Upper lobe of left lung (tissue), 6 donors: ENCODE results near the gene SNX5. TPM values are rescaled to one million over a fixed set of nuclear protein-coding genes. Genes with fewer than 3 reads are reported as not detected.

Experiments used
- ATAC-seq, 2 donors: fragments of 200-7000 bp; cut with Tn5 transposase; one replicate each; pipeline ENCODE4 v1.9.1; 2022; ENCODE audit warnings: mild to moderate bottlenecking in 2 of 2, moderate library complexity in 2 of 2; ENCODE audit not compliant: low FRiP score in 2 of 2
- DNase-seq, 2 donors: peaks; one replicate each; pipeline ENCODE4 v3.0.0-alpha.2; 2019 to 2020
- H3K27ac ChIP-seq, 4 donors: fragments of 200-600 bp; sonication (generic); one replicate each; pipeline ENCODE4 v1.5.1; 2016 to 2019
- H3K27me3 ChIP-seq, 4 donors: fragments of 200-600 bp; sonication (generic); one replicate each; pipeline ENCODE4 v1.5.1; 2017 to 2019
- H3K36me3 ChIP-seq, 4 donors: fragments of 200-600 bp; sonication (generic); one replicate each; pipeline ENCODE4 v1.5.1; 2016 to 2019
- H3K4me1 ChIP-seq, 4 donors: fragments of 200-600 bp; sonication (generic); one replicate each; pipeline ENCODE4 v1.5.1; 2018 to 2019
- H3K4me3 ChIP-seq, 4 donors: fragments of 200-600 bp; sonication (generic); one replicate each; pipeline ENCODE4 v1.5.1; 2017 to 2019; ENCODE audit warnings: mild to moderate bottlenecking in 2 of 4, moderate library complexity in 1 of 4
- H3K9me3 ChIP-seq, 4 donors: fragments of 200-600 bp; sonication (generic); one replicate each; pipeline ENCODE4 v1.5.1; 2018 to 2019
- CTCF ChIP-seq, 6 experiments: fragments of 450-650 bp in 4 of 6; fragments of 200-600 bp in 2 of 6; sonication (generic) in 2 of 6; IDR thresholded peaks; one replicate each; pipeline ENCODE4 v1.5.1; 2016 to 2019; ENCODE audit warnings: antibody characterized with exemption in 6 of 6
- EP300 ChIP-seq, 4 donors: sonication (generic); formaldehyde crosslinking; IDR thresholded peaks; one replicate each; pipeline ENCODE4 v1.5.1; 2017; ENCODE audit warnings: antibody characterized with exemption in 4 of 4, control low read depth in 2 of 4
- POLR2A ChIP-seq, 4 donors: fragments of 450-650 bp; IDR thresholded peaks; one replicate each; pipeline ENCODE4 v1.5.1; 2016 to 2017; ENCODE audit warnings: antibody characterized with exemption in 4 of 4, mild to moderate bottlenecking in 2 of 4
- POLR2AphosphoS5 ChIP-seq, 2 donors: sonication (generic); formaldehyde crosslinking; IDR thresholded peaks; one replicate each; pipeline ENCODE4 v1.5.1; 2017; ENCODE audit warnings: antibody characterized with exemption in 2 of 2
- WGBS, 2 donors: methylation state at CpG; one replicate each; pipeline ENCODE4 v1.1.5; 2017 to 2018; 5-methylcytosine and 5-hydroxymethylcytosine counted together
- total RNA-seq, 6 donors: library from RNA; depleted of rRNA in 4 of 6; stranded (reverse); fragments of >200 nt in 4 of 6; gene quantifications; one replicate each; pipeline versions ENCODE4 v1.1.0 to v1.2.1, GENCODE V29; 2016 to 2021
- donor health status: DM: no; HTN: no; CAD: no; lungs with moderate emphysema.
- donor health status: DM: no; HTN: yes; CAD: no; lungs with severe emphysema.

SNX5 gene
- total RNA-seq, 6 donors from 2014 or later, result 72.0 to 177 (median 111) TPM

DNA sequence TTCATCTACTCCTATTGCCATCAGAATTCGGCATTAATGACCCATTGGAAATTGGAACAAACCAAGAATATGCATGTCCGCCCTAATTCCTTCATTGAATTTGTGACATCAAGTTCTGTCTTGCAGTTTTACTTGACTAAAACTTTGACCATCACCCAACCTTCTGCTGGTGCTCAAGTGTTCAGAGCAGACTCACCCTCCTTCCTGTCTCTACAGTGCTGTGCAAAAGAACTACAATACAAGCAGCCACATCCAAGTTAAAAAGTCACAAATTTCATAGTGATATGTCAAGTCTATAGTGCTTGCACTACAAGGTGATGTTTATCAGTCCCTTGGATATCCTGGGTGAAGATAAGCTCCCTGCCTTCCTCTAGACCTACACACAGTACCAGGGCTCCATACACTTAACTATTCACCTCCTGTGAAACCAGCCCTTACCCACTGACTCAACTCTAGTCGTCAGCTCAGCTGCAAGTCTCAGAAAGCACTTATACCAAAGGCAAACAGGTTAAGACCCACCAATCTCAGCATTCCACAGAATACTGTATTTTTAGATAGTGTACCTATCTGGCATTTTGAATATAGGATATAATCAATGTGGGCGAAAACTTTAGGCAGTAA is 23.6 kb downstream of the SNX5 start:
- no peaks in the 10 kb centered on the region for H3K9me3 ChIP-seq
- H3K36me3 ChIP-seq, result peaks cover 31 to 95% (median 77%) of the 10 kb centered on the region in 4 donors
- no peak overlapping the region for H3K4me3 ChIP-seq
- DNase-seq, result no peak
- no peak for ATAC-seq
- 94 to 96% methylated on average over 4 of the region's 4 CpGs for WGBS, 2 donors
- peaks cover 0 to 1% (median 0%) of the 10 kb centered on the region in 4 donors for H3K4me1 ChIP-seq
- H3K27me3 ChIP-seq, result no peaks in the 10 kb centered on the region
- H3K27ac ChIP-seq, result no peak overlapping the region
- no peak for TF ChIP-seq POLR2A (IDR thresholded peaks at IDR 0.05)
- no peak for TF ChIP-seq POLR2AphosphoS5 (IDR thresholded peaks at IDR 0.05)
- TF ChIP-seq CTCF (IDR thresholded peaks at IDR 0.05), result no peak
- no peak for TF ChIP-seq EP300 (IDR thresholded peaks at IDR 0.05)

GRCh38 chr20:17943343-17943742 is 25.3 kb downstream of the SNX5 start:
- no peak for ATAC-seq
- no peak for DNase-seq
- Histone ChIP-seq H3K27ac (no peak overlapping the region), H3K27me3 (no peaks in the 10 kb centered on the region), H3K9me3 (no peaks in the 10 kb centered on the region), H3K4me1 (peaks cover 11 to 16% (median 14%) of the 10 kb centered on the region in 4 donors), H3K4me3 (no peak overlapping the region), H3K36me3 (peaks cover 20 to 78% (median 61%) of the 10 kb centered on the region in 4 donors)
- 45 to 46% methylated on average over 3 of the region's 3 CpGs for WGBS, 2 donors
- TF ChIP-seq POLR2AphosphoS5 (IDR thresholded peaks at IDR 0.05) (no peak), EP300 (IDR thresholded peaks at IDR 0.05) (no peak), CTCF (IDR thresholded peaks at IDR 0.05) (no peak), POLR2A (IDR thresholded peaks at IDR 0.05) (no peak)

GRCh38 chr20:17941826-17942196 is 26.8 kb downstream of the SNX5 start:
- 84 to 94% methylated on average over 3 of the region's 3 CpGs for whole genome bisulfite sequencing, 2 donors
- H3K36me3 ChIP-seq, result peaks cover 12 to 63% (median 51%) of the 10 kb centered on the region in 4 donors
- DNase-seq, result no peak
- ATAC-seq, result no peak
- TF ChIP-seq POLR2A (IDR thresholded peaks at IDR 0.05) (no peak), EP300 (IDR thresholded peaks at IDR 0.05) (no peak), POLR2AphosphoS5 (IDR thresholded peaks at IDR 0.05) (no peak), CTCF (IDR thresholded peaks at IDR 0.05) (no peak)
- no peak overlapping the region for H3K27ac ChIP-seq
- no peak overlapping the region for H3K4me3 ChIP-seq
- peaks cover 21 to 27% (median 23%) of the 10 kb centered on the region in 4 donors for H3K4me1 ChIP-seq
- H3K9me3 ChIP-seq, result no peaks in the 10 kb centered on the region
- H3K27me3 ChIP-seq, result no peaks in the 10 kb centered on the region

GRCh38 chr20:17941087-17941825 is 27.3 kb downstream of the SNX5 start:
- no peak for TF ChIP-seq EP300 (IDR thresholded peaks at IDR 0.05)
- no peak for TF ChIP-seq CTCF (IDR thresholded peaks at IDR 0.05)
- TF ChIP-seq POLR2AphosphoS5 (IDR thresholded peaks at IDR 0.05), result no peak
- no peak for TF ChIP-seq POLR2A (IDR thresholded peaks at IDR 0.05)
- Histone ChIP-seq H3K27ac (no peak overlapping the region), H3K4me1 (peaks cover 24 to 30% (median 27%) of the 10 kb centered on the region in 4 donors), H3K4me3 (no peak overlapping the region), H3K36me3 (peaks cover 12 to 58% (median 46%) of the 10 kb centered on the region in 4 donors), H3K9me3 (no peaks in the 10 kb centered on the region), H3K27me3 (no peaks in the 10 kb centered on the region)
- DNase-seq, result no peak
- no peak for ATAC-seq
- WGBS, 2 donors, result 93 to 95% methylated on average over 10 of the region's 10 CpGs
